Neural progenitor cell (in vitro differentiated cells): ENCODE data around the gene DCP2.

Experiments
- EZH2 ChIP-seq: fragments of 200-600 bp; sonication (generic); IDR thresholded peaks from 2 replicates; pipeline ENCODE4 v1.6.1; 2017; ENCODE audit warnings: antibody characterized with exemption, mild to moderate bottlenecking, moderate library complexity
- TF ChIP-seq, protein P1 (sequence below): fragments of 200-600 bp; sonication (generic); IDR thresholded peaks from 2 replicates; pipeline ENCODE4 v1.5.1; 2017; ENCODE audit warnings: antibody characterized with exemption, mild to moderate bottlenecking

DNA sequence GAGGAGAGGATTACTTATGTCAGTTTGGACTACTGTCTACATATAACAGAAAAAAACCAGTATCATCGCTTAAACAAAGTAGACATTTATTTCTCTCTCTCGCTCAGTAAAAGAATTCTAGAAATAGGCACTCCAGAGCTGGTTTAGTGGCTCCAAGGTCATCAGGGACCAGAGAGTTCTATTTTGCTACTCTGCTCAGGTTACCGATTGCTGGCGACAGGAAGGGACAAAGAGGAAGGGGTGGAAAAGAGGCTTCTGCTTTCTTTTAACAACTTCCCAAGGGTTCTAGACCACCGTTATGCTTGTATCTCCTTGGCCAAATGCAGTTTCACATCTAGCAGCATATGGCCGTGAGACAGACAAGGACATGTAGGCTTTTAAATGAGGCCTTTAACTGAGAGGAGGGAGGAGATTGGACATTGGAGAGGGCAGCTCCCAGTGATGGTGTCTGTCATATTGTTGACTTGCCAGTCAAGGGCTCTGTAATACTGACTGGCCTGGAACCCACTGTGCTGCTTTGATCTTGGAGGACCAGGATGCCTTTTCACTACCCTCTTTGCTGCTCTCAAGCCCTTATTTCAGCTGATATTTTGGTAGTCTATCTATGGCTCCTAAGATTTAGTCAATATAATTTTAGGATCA, 15.6 kb upstream of the DCP2 start:
- TF ChIP-seq, protein P1, sequence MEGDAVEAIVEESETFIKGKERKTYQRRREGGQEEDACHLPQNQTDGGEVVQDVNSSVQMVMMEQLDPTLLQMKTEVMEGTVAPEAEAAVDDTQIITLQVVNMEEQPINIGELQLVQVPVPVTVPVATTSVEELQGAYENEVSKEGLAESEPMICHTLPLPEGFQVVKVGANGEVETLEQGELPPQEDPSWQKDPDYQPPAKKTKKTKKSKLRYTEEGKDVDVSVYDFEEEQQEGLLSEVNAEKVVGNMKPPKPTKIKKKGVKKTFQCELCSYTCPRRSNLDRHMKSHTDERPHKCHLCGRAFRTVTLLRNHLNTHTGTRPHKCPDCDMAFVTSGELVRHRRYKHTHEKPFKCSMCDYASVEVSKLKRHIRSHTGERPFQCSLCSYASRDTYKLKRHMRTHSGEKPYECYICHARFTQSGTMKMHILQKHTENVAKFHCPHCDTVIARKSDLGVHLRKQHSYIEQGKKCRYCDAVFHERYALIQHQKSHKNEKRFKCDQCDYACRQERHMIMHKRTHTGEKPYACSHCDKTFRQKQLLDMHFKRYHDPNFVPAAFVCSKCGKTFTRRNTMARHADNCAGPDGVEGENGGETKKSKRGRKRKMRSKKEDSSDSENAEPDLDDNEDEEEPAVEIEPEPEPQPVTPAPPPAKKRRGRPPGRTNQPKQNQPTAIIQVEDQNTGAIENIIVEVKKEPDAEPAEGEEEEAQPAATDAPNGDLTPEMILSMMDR = no peak
- no peak for TF ChIP-seq EZH2
